ENCODE data around the gene IFI30. TPM values are rescaled to one million over a fixed set of nuclear protein-coding genes. Genes with fewer than 3 reads are reported as not detected.

Gene IFI30
- total and polyA plus RNA-seq, 2 experiments from 2014 or later: 27.4 to 34.4 TPM

GRCh38 chr19:18219911-18220631 lies 46.5 kb downstream of the IFI30 start:
- TF ChIP-seq NANOG (IDR thresholded peaks at IDR 0.05; ENCODE audit: borderline replicate concordance) (no peak), ZNF331 (CRISPR knock-in tag; IDR thresholded peaks at IDR 0.05; ENCODE audit: low read depth) (no peak), CREB1 (CRISPR knock-in tag; IDR thresholded peaks at IDR 0.05; ENCODE audit: low read depth) (no peak), STAT1 (IDR thresholded peaks at IDR 0.05; ENCODE audit: unreplicated experiment) (no peak), EZH2 (IDR thresholded peaks at IDR 0.05; ENCODE audit: low read depth, unreplicated experiment) (no peak), POLR2AphosphoS5 (IDR thresholded peaks at IDR 0.05; ENCODE audit: low read depth) (no peak), EZH2phosphoT487 (IDR thresholded peaks at IDR 0.05; ENCODE audit: unreplicated experiment) (no peak)
- Histone ChIP-seq H3K36me3 (ENCODE audit: insufficient read depth) (no peaks in the 10 kb centered on the region), H3K27ac (ENCODE audit: low read depth) (no peak overlapping the region), H3K79me2 (replicated peaks; ENCODE audit: insufficient read depth) (no peaks in the 10 kb centered on the region), H3K27me3 (ENCODE audit: insufficient read depth) (peaks cover 3% of the 10 kb centered on the region), H2AFZ (peak overlapping the region; percentile 92; the same call in 1 of the 2 replicates), H3K9me2 (ENCODE audit: insufficient read depth) (no peaks in the 10 kb centered on the region), H3F3A (replicated peaks; ENCODE audit: low read depth) (peaks cover 16% of the 10 kb centered on the region; the same call in 1 of the 2 replicates), H3K4me2 (peak overlapping the region; percentile 81), H4K20me1 (replicated peaks; ENCODE audit: insufficient read depth) (no peaks in the 10 kb centered on the region), H3K4me1 (ENCODE audit: insufficient read depth) (peaks cover 7% of the 10 kb centered on the region; the same call in 1 of the 2 replicates), H3K4me3 (peak overlapping the region; percentile 50)
- Mint-ChIP-seq H3K4me1 (peaks cover 19% of the 10 kb centered on the region), H3K27ac (no peak overlapping the region), H3K9me3 (peaks cover 3% of the 10 kb centered on the region; the same call in 1 of the 3 replicates), H3K4me3 (peak overlapping the region; percentile 52), H3K36me3 (ENCODE audit: low read depth) (no peaks in the 10 kb centered on the region), H3K27me3 (ENCODE audit: insufficient read depth, low read depth, poor library complexity) (peaks cover 22% of the 10 kb centered on the region)
- ATAC-seq: no peak
- DNase-seq (ENCODE audit: low spot score): no peak

- H3K79me2 ChIP-seq (replicated peaks; ENCODE audit: insufficient read depth): no peaks in the 10 kb centered on the region
- H3K4me3 ChIP-seq: peak overlapping the region; percentile 50
- Mint-ChIP-seq H3K4me3 (peak overlapping the region; percentile 60), H3K27ac (no peak overlapping the region), H3K27me3 (ENCODE audit: insufficient read depth, low read depth, poor library complexity) (peaks cover 29% of the 10 kb centered on the region), H3K9me3 (peaks cover 3% of the 10 kb centered on the region; the same call in 1 of the 3 replicates), H3K36me3 (ENCODE audit: low read depth) (no peaks in the 10 kb centered on the region), H3K4me1 (peaks cover 25% of the 10 kb centered on the region)
- H3F3A ChIP-seq (replicated peaks; ENCODE audit: low read depth): peaks cover 18% of the 10 kb centered on the region; the same call in 1 of the 2 replicates
- H3K27me3 ChIP-seq (ENCODE audit: insufficient read depth): peaks cover 10% of the 10 kb centered on the region
- H3K9me2 ChIP-seq (ENCODE audit: insufficient read depth): no peaks in the 10 kb centered on the region
- peak; percentile 85 for TF ChIP-seq POLR2AphosphoS5 (IDR thresholded peaks at IDR 0.05; ENCODE audit: low read depth)
- TF ChIP-seq CTCF (conservative IDR thresholded peaks at IDR 0.05; ENCODE audit: low read depth in 2 of 2): no peak
- no peaks in the 10 kb centered on the region for H3K36me3 ChIP-seq (ENCODE audit: insufficient read depth)
- ATAC-seq (peak; percentile 18), DNase-seq (ENCODE audit: low spot score) (peak; percentile 95)
- H2AFZ ChIP-seq: peak overlapping the region; percentile 92; the same call in 1 of the 2 replicates
- H3K4me1 ChIP-seq (ENCODE audit: insufficient read depth): peaks cover 13% of the 10 kb centered on the region; the same call in 1 of the 2 replicates
- no peak overlapping the region for H3K27ac ChIP-seq (ENCODE audit: low read depth)
- H4K20me1 ChIP-seq (replicated peaks; ENCODE audit: insufficient read depth): no peaks in the 10 kb centered on the region
- peak overlapping the region; percentile 81 for H3K4me2 ChIP-seq
Measured at GRCh38 chr19:18220632-18221275, 47.1 kb downstream of the IFI30 start.

Data from GM23338 (cell line).